SK-N-SH treated with all-trans-retinoic acid at 6 μM for 48 hours (cell line): ENCODE measurements around the gene CRYGA.

Experiments
- ATAC-seq: fragments of 200-7000 bp; cut with Tn5 transposase; 3 replicates; pipeline ENCODE4 v1.9.1; 2020; ENCODE audit warnings: mild to moderate bottlenecking, moderate library complexity
- ARNTL ChIP-seq: fragments of 450-650 bp; formaldehyde crosslinking; IDR thresholded peaks from 2 replicates; pipeline ENCODE4 v1.5.0; 2020; ENCODE audit warnings: low read depth, mild to moderate bottlenecking, moderate library complexity, borderline replicate concordance
- BACH2 ChIP-seq: fragments of 250-450 bp; sonication (Bioruptor Pico); IDR thresholded peaks from 2 replicates; pipeline ENCODE4 v1.9.0; 2021; ENCODE audit warnings: mild to moderate bottlenecking, borderline replicate concordance
- ESRRG ChIP-seq: fragments of 250-450 bp; sonication (Bioruptor Pico); IDR thresholded peaks from 2 replicates; pipeline ENCODE4 v1.6.1; 2021; ENCODE audit warnings: mild to moderate bottlenecking
- GLIS3 ChIP-seq: fragments of 250-450 bp; sonication (Bioruptor Pico); IDR thresholded peaks from 2 replicates; pipeline ENCODE4 v1.5.0; 2020; ENCODE audit warnings: mild to moderate bottlenecking, moderate library complexity
- OSR1 ChIP-seq: fragments of 250-450 bp; sonication (Bioruptor Pico); IDR thresholded peaks from 2 replicates; pipeline ENCODE4 v1.8.0; 2022; ENCODE audit warnings: moderate library complexity, mild to moderate bottlenecking, inconsistent platforms
- PPARA ChIP-seq: fragments of 250-450 bp; sonication (Bioruptor Pico); IDR thresholded peaks from 2 replicates; pipeline ENCODE4 v1.5.0; 2020; ENCODE audit warnings: mild to moderate bottlenecking, borderline replicate concordance
- RARB ChIP-seq: fragments of 250-450 bp; sonication (Bioruptor Pico); IDR thresholded peaks from 2 replicates; pipeline ENCODE4 v1.8.0; 2021; ENCODE audit warnings: mild to moderate bottlenecking, moderate library complexity
- SNAI2 ChIP-seq: fragments of 250-450 bp; sonication (Bioruptor Pico); IDR thresholded peaks from 2 replicates; pipeline ENCODE4 v1.5.0; 2020; ENCODE audit warnings: mild to moderate bottlenecking, moderate library complexity
- TCF4 ChIP-seq: fragments of 250-450 bp; sonication (Bioruptor Pico); IDR thresholded peaks from 2 replicates; pipeline ENCODE4 v1.8.0; 2021; ENCODE audit warnings: mild to moderate bottlenecking, moderate library complexity, borderline replicate concordance
- TOX ChIP-seq: fragments of 250-450 bp; sonication (Bioruptor Pico); IDR thresholded peaks from 2 replicates; pipeline ENCODE4 v1.8.0; 2021; ENCODE audit warnings: mild to moderate bottlenecking, moderate library complexity, borderline replicate concordance
- ZC3H10 ChIP-seq: fragments of 250-450 bp; sonication (Bioruptor Pico); IDR thresholded peaks from 2 replicates; pipeline ENCODE4 v1.5.1; 2021; ENCODE audit warnings: mild to moderate bottlenecking, moderate library complexity
- ZFP3 ChIP-seq: fragments of 250-450 bp; sonication (Bioruptor Pico); IDR thresholded peaks from 2 replicates; pipeline ENCODE4 v1.5.0; 2020; ENCODE audit warnings: mild to moderate bottlenecking, moderate library complexity
- ZFP30 ChIP-seq: fragments of 450-650 bp; formaldehyde crosslinking; IDR thresholded peaks from 2 replicates; pipeline ENCODE4 v1.5.0; 2022; ENCODE audit warnings: mild to moderate bottlenecking, moderate library complexity
- ZNF565 ChIP-seq: fragments of 450-650 bp; formaldehyde crosslinking; conservative IDR thresholded peaks from 2 replicates; pipeline ENCODE4 v1.5.0; 2020; ENCODE audit warnings: low read depth, mild to moderate bottlenecking, moderate library complexity
- ZNF70 ChIP-seq: fragments of 450-650 bp; formaldehyde crosslinking; IDR thresholded peaks from 2 replicates; pipeline ENCODE4 v1.5.0; 2020; ENCODE audit warnings: mild to moderate bottlenecking, moderate library complexity
- TF ChIP-seq, protein P1 (sequence below): fragments of 250-450 bp; sonication (Bioruptor Pico); IDR thresholded peaks from 2 replicates; pipeline ENCODE4 v1.8.0; 2020; ENCODE audit warnings: mild to moderate bottlenecking, moderate library complexity, borderline replicate concordance
- TF ChIP-seq, protein P2 (sequence below): fragments of 250-450 bp; sonication (Bioruptor Pico); IDR thresholded peaks from 2 replicates; pipeline ENCODE4 v1.5.1; 2020; ENCODE audit warnings: low read depth, mild to moderate bottlenecking, moderate library complexity
- TF ChIP-seq, protein P3 (sequence below): fragments of 250-450 bp; sonication (Bioruptor Pico); IDR thresholded peaks from 2 replicates; pipeline ENCODE4 v1.5.1; 2021; ENCODE audit warnings: mild to moderate bottlenecking, moderate library complexity
- TF ChIP-seq, protein P4 (sequence below): fragments of 250-450 bp; sonication (Bioruptor Pico); IDR thresholded peaks from 2 replicates; pipeline ENCODE4 v1.8.0; 2021; ENCODE audit warnings: low read depth, mild to moderate bottlenecking, moderate library complexity, borderline replicate concordance
- TF ChIP-seq, protein P5 (sequence below): fragments of 250-450 bp; sonication (Bioruptor Pico); IDR thresholded peaks from 2 replicates; pipeline ENCODE4 v1.5.0; 2020; ENCODE audit warnings: mild to moderate bottlenecking, moderate library complexity

Gene CRYGA

DNA sequence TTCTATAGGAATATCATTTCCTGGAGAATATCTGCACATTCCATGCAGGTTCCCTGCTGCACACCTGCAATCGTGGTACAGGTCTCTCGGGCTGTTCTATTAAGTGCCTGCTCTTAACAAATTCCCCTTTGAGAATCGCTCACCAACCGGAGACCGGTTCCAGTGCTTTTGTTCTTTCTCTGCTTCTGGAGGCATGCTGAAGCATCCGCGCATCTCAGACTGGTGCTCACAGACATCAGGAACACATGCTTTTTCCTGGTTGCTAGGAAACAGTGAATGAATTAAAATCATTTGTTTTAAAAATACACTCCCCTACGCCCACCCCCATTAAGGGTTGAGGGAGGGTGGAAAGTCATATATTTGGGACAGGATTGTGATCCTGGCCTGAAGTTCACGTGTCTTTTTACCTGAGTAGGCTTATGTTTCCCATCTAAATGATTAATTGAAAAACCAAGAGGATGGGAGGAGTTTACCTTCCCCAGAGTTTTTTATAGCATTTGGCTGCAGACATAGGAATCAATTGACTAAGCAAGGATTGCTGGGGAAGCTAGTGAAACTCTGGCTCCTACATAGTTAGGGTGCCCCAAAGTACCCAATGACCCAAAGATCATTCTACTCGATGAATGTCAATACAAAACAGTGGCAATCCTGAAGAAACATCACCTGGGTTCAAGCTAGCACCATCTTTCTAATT, 26.6 kb upstream of the CRYGA start, which contains the start of gene C2orf80:
TSS of gene C2orf80 (minus strand) at position 221 of the 694 bp plus-strand sequence. CDS start 3,044 bp downstream, outside the sequence.
- TF ChIP-seq, protein P1, sequence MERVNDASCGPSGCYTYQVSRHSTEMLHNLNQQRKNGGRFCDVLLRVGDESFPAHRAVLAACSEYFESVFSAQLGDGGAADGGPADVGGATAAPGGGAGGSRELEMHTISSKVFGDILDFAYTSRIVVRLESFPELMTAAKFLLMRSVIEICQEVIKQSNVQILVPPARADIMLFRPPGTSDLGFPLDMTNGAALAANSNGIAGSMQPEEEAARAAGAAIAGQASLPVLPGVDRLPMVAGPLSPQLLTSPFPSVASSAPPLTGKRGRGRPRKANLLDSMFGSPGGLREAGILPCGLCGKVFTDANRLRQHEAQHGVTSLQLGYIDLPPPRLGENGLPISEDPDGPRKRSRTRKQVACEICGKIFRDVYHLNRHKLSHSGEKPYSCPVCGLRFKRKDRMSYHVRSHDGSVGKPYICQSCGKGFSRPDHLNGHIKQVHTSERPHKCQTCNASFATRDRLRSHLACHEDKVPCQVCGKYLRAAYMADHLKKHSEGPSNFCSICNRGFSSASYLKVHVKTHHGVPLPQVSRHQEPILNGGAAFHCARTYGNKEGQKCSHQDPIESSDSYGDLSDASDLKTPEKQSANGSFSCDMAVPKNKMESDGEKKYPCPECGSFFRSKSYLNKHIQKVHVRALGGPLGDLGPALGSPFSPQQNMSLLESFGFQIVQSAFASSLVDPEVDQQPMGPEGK (CRISPR knock-in tag) = no peak
- TF ChIP-seq TCF4 (CRISPR knock-in tag) (no peak), ZC3H10 (CRISPR knock-in tag) (no peak), PPARA (CRISPR knock-in tag) (no peak), SNAI2 (CRISPR knock-in tag) (no peak)
- ATAC-seq = no peak

DNA sequence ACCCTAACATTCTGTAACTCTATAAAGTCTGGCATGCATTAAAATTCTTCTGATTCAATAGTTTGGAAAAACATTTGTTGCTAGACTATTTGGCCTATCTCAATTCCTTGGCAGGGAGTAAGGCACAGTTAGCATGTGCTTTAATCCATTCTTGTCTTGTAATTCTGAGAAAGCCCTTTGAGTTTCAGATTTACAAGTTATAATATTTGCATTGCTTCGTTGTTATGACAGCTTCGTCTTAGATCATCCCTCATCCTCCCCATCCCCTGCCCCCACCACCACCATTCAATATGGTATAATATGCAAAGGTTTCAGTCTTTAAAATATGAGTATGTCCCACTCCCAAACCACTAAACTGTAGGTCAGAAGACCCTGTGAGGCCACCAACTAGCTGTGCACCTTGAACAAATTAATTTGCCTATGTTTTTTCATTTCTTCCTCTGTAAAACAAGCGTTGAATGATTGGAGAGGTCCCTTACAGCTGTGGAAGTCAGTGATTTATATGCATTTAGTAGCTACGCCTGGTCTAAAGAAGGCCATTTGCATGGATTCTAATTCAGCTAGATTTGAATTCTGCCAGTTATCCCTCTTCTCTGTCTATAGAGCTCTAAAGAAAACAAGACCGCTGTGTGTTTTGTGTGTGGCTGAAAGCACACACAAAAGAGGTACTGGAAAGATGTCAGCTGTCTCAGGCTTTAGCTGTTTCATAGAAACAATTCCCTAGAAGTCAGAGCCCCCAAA, 25.9 kb upstream of the CRYGA start:
- ATAC-seq = no peak
- TF ChIP-seq ESRRG (no peak), ZFP3 (CRISPR knock-in tag) (no peak), ZNF565 (CRISPR knock-in tag) (no peak), ZNF70 (CRISPR knock-in tag) (no peak), OSR1 (CRISPR knock-in tag) (no peak), RARB (no peak), BACH2 (no peak), ZFP30 (CRISPR knock-in tag) (no peak), GLIS3 (CRISPR knock-in tag) (no peak), SNAI2 (CRISPR knock-in tag) (no peak), TCF4 (CRISPR knock-in tag) (no peak), PPARA (CRISPR knock-in tag) (no peak), ARNTL (CRISPR knock-in tag) (no peak), TOX (CRISPR knock-in tag) (no peak)
- TF ChIP-seq, protein P2, sequence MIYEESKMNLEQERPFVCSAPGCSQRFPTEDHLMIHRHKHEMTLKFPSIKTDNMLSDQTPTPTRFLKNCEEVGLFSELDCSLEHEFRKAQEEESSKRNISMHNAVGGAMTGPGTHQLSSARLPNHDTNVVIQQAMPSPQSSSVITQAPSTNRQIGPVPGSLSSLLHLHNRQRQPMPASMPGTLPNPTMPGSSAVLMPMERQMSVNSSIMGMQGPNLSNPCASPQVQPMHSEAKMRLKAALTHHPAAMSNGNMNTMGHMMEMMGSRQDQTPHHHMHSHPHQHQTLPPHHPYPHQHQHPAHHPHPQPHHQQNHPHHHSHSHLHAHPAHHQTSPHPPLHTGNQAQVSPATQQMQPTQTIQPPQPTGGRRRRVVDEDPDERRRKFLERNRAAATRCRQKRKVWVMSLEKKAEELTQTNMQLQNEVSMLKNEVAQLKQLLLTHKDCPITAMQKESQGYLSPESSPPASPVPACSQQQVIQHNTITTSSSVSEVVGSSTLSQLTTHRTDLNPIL (CRISPR knock-in tag) = no peak
- TF ChIP-seq, protein P3, sequence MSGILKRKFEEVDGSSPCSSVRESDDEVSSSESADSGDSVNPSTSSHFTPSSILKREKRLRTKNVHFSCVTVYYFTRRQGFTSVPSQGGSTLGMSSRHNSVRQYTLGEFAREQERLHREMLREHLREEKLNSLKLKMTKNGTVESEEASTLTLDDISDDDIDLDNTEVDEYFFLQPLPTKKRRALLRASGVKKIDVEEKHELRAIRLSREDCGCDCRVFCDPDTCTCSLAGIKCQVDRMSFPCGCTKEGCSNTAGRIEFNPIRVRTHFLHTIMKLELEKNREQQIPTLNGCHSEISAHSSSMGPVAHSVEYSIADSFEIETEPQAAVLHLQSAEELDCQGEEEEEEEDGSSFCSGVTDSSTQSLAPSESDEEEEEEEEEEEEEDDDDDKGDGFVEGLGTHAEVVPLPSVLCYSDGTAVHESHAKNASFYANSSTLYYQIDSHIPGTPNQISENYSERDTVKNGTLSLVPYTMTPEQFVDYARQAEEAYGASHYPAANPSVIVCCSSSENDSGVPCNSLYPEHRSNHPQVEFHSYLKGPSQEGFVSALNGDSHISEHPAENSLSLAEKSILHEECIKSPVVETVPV (CRISPR knock-in tag) = no peak
- TF ChIP-seq, protein P4, sequence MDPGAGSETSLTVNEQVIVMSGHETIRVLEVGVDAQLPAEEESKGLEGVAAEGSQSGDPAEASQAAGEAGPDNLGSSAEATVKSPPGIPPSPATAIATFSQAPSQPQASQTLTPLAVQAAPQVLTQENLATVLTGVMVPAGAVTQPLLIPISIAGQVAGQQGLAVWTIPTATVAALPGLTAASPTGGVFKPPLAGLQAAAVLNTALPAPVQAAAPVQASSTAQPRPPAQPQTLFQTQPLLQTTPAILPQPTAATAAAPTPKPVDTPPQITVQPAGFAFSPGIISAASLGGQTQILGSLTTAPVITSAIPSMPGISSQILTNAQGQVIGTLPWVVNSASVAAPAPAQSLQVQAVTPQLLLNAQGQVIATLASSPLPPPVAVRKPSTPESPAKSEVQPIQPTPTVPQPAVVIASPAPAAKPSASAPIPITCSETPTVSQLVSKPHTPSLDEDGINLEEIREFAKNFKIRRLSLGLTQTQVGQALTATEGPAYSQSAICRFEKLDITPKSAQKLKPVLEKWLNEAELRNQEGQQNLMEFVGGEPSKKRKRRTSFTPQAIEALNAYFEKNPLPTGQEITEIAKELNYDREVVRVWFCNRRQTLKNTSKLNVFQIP (CRISPR knock-in tag) = no peak
- TF ChIP-seq, protein P5, sequence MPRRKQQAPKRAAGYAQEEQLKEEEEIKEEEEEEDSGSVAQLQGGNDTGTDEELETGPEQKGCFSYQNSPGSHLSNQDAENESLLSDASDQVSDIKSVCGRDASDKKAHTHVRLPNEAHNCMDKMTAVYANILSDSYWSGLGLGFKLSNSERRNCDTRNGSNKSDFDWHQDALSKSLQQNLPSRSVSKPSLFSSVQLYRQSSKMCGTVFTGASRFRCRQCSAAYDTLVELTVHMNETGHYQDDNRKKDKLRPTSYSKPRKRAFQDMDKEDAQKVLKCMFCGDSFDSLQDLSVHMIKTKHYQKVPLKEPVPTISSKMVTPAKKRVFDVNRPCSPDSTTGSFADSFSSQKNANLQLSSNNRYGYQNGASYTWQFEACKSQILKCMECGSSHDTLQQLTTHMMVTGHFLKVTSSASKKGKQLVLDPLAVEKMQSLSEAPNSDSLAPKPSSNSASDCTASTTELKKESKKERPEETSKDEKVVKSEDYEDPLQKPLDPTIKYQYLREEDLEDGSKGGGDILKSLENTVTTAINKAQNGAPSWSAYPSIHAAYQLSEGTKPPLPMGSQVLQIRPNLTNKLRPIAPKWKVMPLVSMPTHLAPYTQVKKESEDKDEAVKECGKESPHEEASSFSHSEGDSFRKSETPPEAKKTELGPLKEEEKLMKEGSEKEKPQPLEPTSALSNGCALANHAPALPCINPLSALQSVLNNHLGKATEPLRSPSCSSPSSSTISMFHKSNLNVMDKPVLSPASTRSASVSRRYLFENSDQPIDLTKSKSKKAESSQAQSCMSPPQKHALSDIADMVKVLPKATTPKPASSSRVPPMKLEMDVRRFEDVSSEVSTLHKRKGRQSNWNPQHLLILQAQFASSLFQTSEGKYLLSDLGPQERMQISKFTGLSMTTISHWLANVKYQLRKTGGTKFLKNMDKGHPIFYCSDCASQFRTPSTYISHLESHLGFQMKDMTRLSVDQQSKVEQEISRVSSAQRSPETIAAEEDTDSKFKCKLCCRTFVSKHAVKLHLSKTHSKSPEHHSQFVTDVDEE (CRISPR knock-in tag) = no peak
- TF ChIP-seq, protein P1 (CRISPR knock-in tag) = no peak
